OCI-LY7 (cell line): ENCODE data around the gene HIP1R.

Experiments
- CTCF ChIP-seq: fragments of 200-600 bp; sonication (generic); conservative IDR thresholded peaks from 2 replicates; pipeline ENCODE4 v1.5.1; 2014; ENCODE audit warnings: mild to moderate bottlenecking, antibody characterized with exemption, low read length, moderate library complexity, mixed read lengths
- EZH2phosphoT487 ChIP-seq: fragments of 200-600 bp; sonication (generic); IDR thresholded peaks from 2 replicates; pipeline ENCODE4 v1.6.1; 2018; ENCODE audit warnings: low read depth, borderline replicate concordance, mild to moderate bottlenecking, mixed run types, antibody characterized with exemption, low read length, moderate library complexity, mixed read lengths

GRCh38 chr12:122803937-122804336, 31.3 kb upstream of the HIP1R start:
- TF ChIP-seq CTCF (no peak), EZH2phosphoT487 (no peak)
